Measurements from ENCODE around the gene ANKS1B.

- no peak for TF ChIP-seq CTCF (IDR thresholded peaks at IDR 0.05)
- no peak for TF ChIP-seq POLR2A (IDR thresholded peaks at IDR 0.05)
Measured at GRCh38 chr12:99380701-99381100, 604.0 kb downstream of the ANKS1B start.
